K562 (cell line): Measurements from ENCODE around the gene PPIC. TPM values are rescaled to one million over a fixed set of nuclear protein-coding genes. Genes with fewer than 3 reads are reported as not detected.

ENCODE experiments used
- ATAC-seq: fragments of 200-7000 bp; cut with Tn5 transposase; 3 replicates; pipeline ENCODE4 v1.9.1; 2020; ENCODE audit warnings: moderate library complexity
- BruUV-seq: library from RNA; stranded (reverse); fragments of 400-500 nt; replicated peaks from 2 replicates; lab custom pipeline; 2021; lab: Mats Ljungman, UMichigan
- CTCF ChIA-PET: fragments of 300-600 bp; formaldehyde crosslinking; extraction: SDS; loops from one replicate; lab custom pipeline; 2021; ENCODE audit warnings: low intra/inter-chr PET ratio; lab: Yijun Ruan, JAX
- POLR2A ChIA-PET: fragments of 300-600, 350-650 bp; sonication (Branson Sonifier 250); formaldehyde crosslinking; extraction: SDS; loops from one replicate; lab custom pipeline; 2021; ENCODE audit warnings: antibody characterized with exemption, inconsistent platforms; lab: Yijun Ruan, JAX
- DNase-seq, 4 experiments: peaks; one replicate each; pipeline versions ENCODE4 v3.0.0 to v3.0.0-alpha.2; 2011 to 2018; ENCODE audit warnings: low spot score in 3 of 4, mixed read lengths in 3 of 4; ENCODE audit errors: extremely low read depth in 1 of 4
- FAIRE-seq: peaks from 2 replicates; lab custom pipeline; 2011; peaks lifted over from hg19 to GRCh38; lab: Jason Lieb, UNC
- H2AFZ ChIP-seq: 2 replicates; pipeline ENCODE4 v1.6.0; 2011; ENCODE audit warnings: low read depth, low read length, control low read depth, inconsistent platforms
- H3K27ac ChIP-seq: fragments of 200-600 bp; 3 replicates; pipeline ENCODE4 v1.8.0; 2011; ENCODE audit warnings: low read depth, mild to moderate bottlenecking, control low read depth, inconsistent platforms, low read length, moderate library complexity, mixed read lengths; ENCODE audit errors: extremely low read depth
- H3K27me3 ChIP-seq, 2 experiments: fragments of 300-600 bp in 1 of 2; 2 replicates in 1 of 2; 3 replicates in 1 of 2; pipeline versions ENCODE4 v1.6.0 to v1.8.0; 2011; ENCODE audit warnings: inconsistent platforms in 2 of 2, low read length in 2 of 2, mild to moderate bottlenecking in 1 of 2, mixed read lengths in 1 of 2, moderate library complexity in 1 of 2; ENCODE audit not compliant: control insufficient read depth in 2 of 2, insufficient read depth in 2 of 2
- H3K36me3 ChIP-seq: fragments of 300-600 bp; 3 replicates; pipeline ENCODE4 v1.8.0; 2011; ENCODE audit warnings: mild to moderate bottlenecking, low read length, inconsistent platforms; ENCODE audit not compliant: control insufficient read depth, insufficient read depth
- H3K4me1 ChIP-seq, 2 experiments: fragments of 200-600 bp in 1 of 2; replicated peaks in 1 of 2; 2 replicates in 1 of 2; 3 replicates in 1 of 2; pipeline versions ENCODE4 v1.5.1 to v1.8.0; 2011; ENCODE audit warnings: inconsistent platforms in 2 of 2, low read length in 2 of 2, mild to moderate bottlenecking in 1 of 2, mixed read lengths in 1 of 2, moderate library complexity in 1 of 2; ENCODE audit not compliant: control insufficient read depth in 2 of 2, insufficient read depth in 2 of 2
- H3K4me2 ChIP-seq: 2 replicates; pipeline ENCODE4 v1.6.1; 2011; ENCODE audit warnings: low read length, control low read depth, inconsistent platforms, mixed read lengths; ENCODE audit not compliant: insufficient read depth
- H3K4me3 ChIP-seq: fragments of 200-600 bp; sonication (generic), shearing (Covaris generic); 2 replicates; pipeline ENCODE4 v1.5.1; 2016; ENCODE audit warnings: control low read depth, inconsistent platforms
- H3K79me2 ChIP-seq: fragments of 200-600 bp; 3 replicates; pipeline ENCODE4 v1.8.0; 2011; ENCODE audit warnings: low read length, inconsistent platforms; ENCODE audit not compliant: control insufficient read depth, insufficient read depth
- H3K9ac ChIP-seq, 2 experiments: 2 replicates each; pipeline versions ENCODE4 v1.6.0 to v1.6.1; 2011; ENCODE audit warnings: low read depth in 2 of 2, low read length in 2 of 2, control low read depth in 1 of 2, inconsistent platforms in 1 of 2, mild to moderate bottlenecking in 1 of 2, mixed read lengths in 1 of 2; ENCODE audit not compliant: insufficient read depth in 1 of 2
- H3K9me1 ChIP-seq: one replicate; pipeline ENCODE4 v1.6.0; 2011; ENCODE audit warnings: inconsistent platforms, mild to moderate bottlenecking, low read length, moderate library complexity; ENCODE audit not compliant: control insufficient read depth, insufficient read depth
- H3K9me3 ChIP-seq: replicated peaks from 2 replicates; pipeline ENCODE4 v1.5.1; 2011; ENCODE audit warnings: low read depth, low read length, inconsistent platforms; ENCODE audit not compliant: control insufficient read depth, insufficient read depth
- H4K20me1 ChIP-seq: replicated peaks from 2 replicates; pipeline ENCODE4 v1.6.1; 2011; ENCODE audit warnings: low read length, inconsistent platforms, mixed read lengths; ENCODE audit not compliant: control insufficient read depth, insufficient read depth
- CCAR2 ChIP-seq: fragments of 200-400 bp; formaldehyde crosslinking; IDR thresholded peaks from 2 replicates; pipeline ENCODE4 v1.6.1; 2017; ENCODE audit warnings: mild to moderate bottlenecking, low read depth, low read length
- GATAD2A ChIP-seq: fragments of 450-650 bp; IDR thresholded peaks from 2 replicates; pipeline ENCODE4 v1.6.1; 2017
- HMG20B ChIP-seq: fragments of 250-450 bp; sonication (Bioruptor Pico); IDR thresholded peaks from 2 replicates; pipeline ENCODE4 v1.5.0; 2021; ENCODE audit warnings: mild to moderate bottlenecking
- HSF4 ChIP-seq: fragments of 250-450 bp; sonication (Bioruptor Pico); IDR thresholded peaks from 2 replicates; pipeline ENCODE4 v2.1.2; 2022; ENCODE audit warnings: mild to moderate bottlenecking, moderate library complexity, borderline replicate concordance
- LEF1 ChIP-seq: fragments of 450-650 bp; IDR thresholded peaks from 2 replicates; pipeline ENCODE4 v1.6.1; 2016; ENCODE audit warnings: mild to moderate bottlenecking
- NFE2 ChIP-seq: IDR thresholded peaks from 2 replicates; pipeline ENCODE4 v1.6.1; 2014; ENCODE audit warnings: antibody characterized with exemption, low read depth
- NFIX ChIP-seq: fragments of 250-450 bp; sonication (Bioruptor Pico); IDR thresholded peaks from 2 replicates; pipeline ENCODE4 v1.4.0; 2020; ENCODE audit warnings: low read depth, mild to moderate bottlenecking, moderate library complexity
- PHF8 ChIP-seq: fragments of 200-600 bp; sonication (generic); IDR thresholded peaks from 2 replicates; pipeline ENCODE4 v1.6.1; 2012; ENCODE audit warnings: mixed run types, mild to moderate bottlenecking, inconsistent platforms, low read length, moderate library complexity, borderline replicate concordance
- POLR2H ChIP-seq: IDR thresholded peaks from 2 replicates; pipeline ENCODE4 v1.6.1; 2016; ENCODE audit warnings: missing genetic modification characterization, low read depth, mild to moderate bottlenecking, control low read depth, missing compliant biosample characterization, moderate library complexity
- SPI1 ChIP-seq: IDR thresholded peaks from 2 replicates; pipeline ENCODE4 v1.6.1; 2011; ENCODE audit warnings: low read depth, low read length, control low read depth, borderline replicate concordance
- ZNF830 ChIP-seq: fragments of 250-450 bp; sonication (Bioruptor Pico); IDR thresholded peaks from 2 replicates; pipeline ENCODE4 v1.5.0; 2021; ENCODE audit warnings: mild to moderate bottlenecking
- WGBS: fragments of 100-300 bp; shearing (Covaris generic); methylation state at CpG from one replicate; pipeline ENCODE4 v1.1.6; 2016; ENCODE audit warnings: low coverage, mixed read lengths; ENCODE audit not compliant: insufficient coverage; ENCODE audit errors: missing lambda C conversion rate; 5-methylcytosine and 5-hydroxymethylcytosine counted together
- in situ Hi-C: fragments of 300-500 bp; cut with MboI; formaldehyde crosslinking; loops from 4 replicates; pipeline ENCODE4 v1.15.0; 2018; ENCODE audit warnings: inconsistent platforms, mixed read lengths
- intact Hi-C: fragments of 100-400 bp; cut with micrococcal nuclease; formaldehyde crosslinking; loops from 2 replicates; pipeline ENCODE4 v1.14.2; 2022
- polyA plus RNA-seq, 8 experiments: library from polyadenylated mRNA; depleted of rRNA in 4 of 8; stranded (reverse) in 5 of 8; unstranded in 3 of 8; fragments of >200 nt; fragmentation: Nextera tagmentation in 2 of 8; fragmentation: Illumina TruSeq in 1 of 8; extraction: Ambion mirVana in 2 of 8; extraction: Trizol in 1 of 8; gene quantifications; 2 replicates each; pipeline versions ENCODE4 v1.2.1 to v1.2.3, GENCODE V29; 2011 to 2014; ENCODE audit warnings: inconsistent platforms in 1 of 8, missing spikeins in 1 of 8
- total RNA-seq, 7 experiments: library from RNA; depleted of rRNA in 6 of 7; stranded (reverse); fragments of >200 nt in 6 of 7; fragmentation: Illumina TruSeq in 2 of 7; extraction: Trizol in 2 of 7; gene quantifications; 2 replicates each; pipeline versions ENCODE4 v1.2.1 to v1.2.3, GENCODE V29; 2011 to 2021; ENCODE audit warnings: low replicate concordance in 1 of 7
- TF ChIP-seq, protein P1 (sequence below): sonication (generic); formaldehyde crosslinking; IDR thresholded peaks from 2 replicates; pipeline ENCODE4 v1.8.1; 2022; ENCODE audit warnings: missing genetic modification reagents
- TF ChIP-seq, protein P2 (sequence below): fragments of 200-400 bp; formaldehyde crosslinking; IDR thresholded peaks from 2 replicates; pipeline ENCODE4 v1.6.1; 2017; ENCODE audit warnings: mild to moderate bottlenecking, low read depth, low read length, moderate library complexity

The PPIC gene
- total and polyA plus RNA-seq, 9 of the 15 experiments (the other 6 are each of a cell fraction or from before 2014, with no cell fraction given) = 1.3 to 4.5 (median 2.8) TPM

DNA sequence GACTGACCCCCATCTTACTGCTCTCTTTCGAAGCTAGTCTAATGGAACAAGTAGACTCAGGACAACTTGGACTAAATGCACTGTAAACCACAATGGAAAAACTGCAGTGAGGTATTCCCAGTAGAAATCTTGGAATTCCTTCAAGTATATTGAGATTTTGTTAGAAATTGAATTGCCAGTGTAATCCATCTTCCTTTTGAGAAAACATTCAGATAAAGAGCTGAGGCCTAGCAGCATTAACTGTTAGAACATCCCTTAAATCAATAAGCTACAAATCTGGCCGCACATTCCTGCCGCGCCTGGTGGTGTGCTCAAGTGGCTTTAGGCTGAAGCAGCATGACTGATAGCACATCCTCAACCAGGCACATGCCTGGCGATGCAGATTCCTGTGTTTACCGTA, 29.3 kb downstream of the PPIC start:
- Histone ChIP-seq H3K27ac (no peak overlapping the region), H3K4me2 (no peak overlapping the region), H3K36me3 (no peaks in the 10 kb centered on the region), H3K9ac (no peak overlapping the region), H3K4me3 (no peak overlapping the region), H3K9me3 (no peaks in the 10 kb centered on the region), H3K9me1 (no peaks in the 10 kb centered on the region), H4K20me1 (no peaks in the 10 kb centered on the region; the same call in 1 of the 2 replicates), H3K27me3 (no peaks in the 10 kb centered on the region; a peak in 1 of 5 replicates), H3K4me1 (no peaks in the 10 kb centered on the region), H3K79me2 (no peaks in the 10 kb centered on the region), H2AFZ (no peak overlapping the region)
- ChIA-PET CTCF (interaction anchor here (0.6 kb wide), 1 partner anchor 739 kb away, joined by 3 read pairs; no protein-coding TSS in a partner anchor), POLR2A (interaction anchor here (1.6 kb wide), 1 partner anchor 20 kb away, joined by 3 read pairs; no protein-coding TSS in a partner anchor)
- WGBS = 45% methylated on average over 6 of the region's 6 CpGs
- no TSS peak for BruUV-seq
- ATAC-seq (no peak), DNase-seq (no peak), FAIRE-seq (no peak)
- TF ChIP-seq ZNF830 (CRISPR knock-in tag) (no peak), CCAR2 (no peak), LEF1 (no peak), HSF4 (CRISPR knock-in tag) (no peak), POLR2H (tag) (no peak), GATAD2A (no peak), NFE2 (no peak), PHF8 (no peak), HMG20B (no peak), NFIX (CRISPR knock-in tag) (no peak), SPI1 (no peak)
- TF ChIP-seq, protein P1, sequence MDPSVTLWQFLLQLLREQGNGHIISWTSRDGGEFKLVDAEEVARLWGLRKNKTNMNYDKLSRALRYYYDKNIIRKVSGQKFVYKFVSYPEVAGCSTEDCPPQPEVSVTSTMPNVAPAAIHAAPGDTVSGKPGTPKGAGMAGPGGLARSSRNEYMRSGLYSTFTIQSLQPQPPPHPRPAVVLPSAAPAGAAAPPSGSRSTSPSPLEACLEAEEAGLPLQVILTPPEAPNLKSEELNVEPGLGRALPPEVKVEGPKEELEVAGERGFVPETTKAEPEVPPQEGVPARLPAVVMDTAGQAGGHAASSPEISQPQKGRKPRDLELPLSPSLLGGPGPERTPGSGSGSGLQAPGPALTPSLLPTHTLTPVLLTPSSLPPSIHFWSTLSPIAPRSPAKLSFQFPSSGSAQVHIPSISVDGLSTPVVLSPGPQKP (CRISPR knock-in tag) = no peak
- TF ChIP-seq, protein P2, sequence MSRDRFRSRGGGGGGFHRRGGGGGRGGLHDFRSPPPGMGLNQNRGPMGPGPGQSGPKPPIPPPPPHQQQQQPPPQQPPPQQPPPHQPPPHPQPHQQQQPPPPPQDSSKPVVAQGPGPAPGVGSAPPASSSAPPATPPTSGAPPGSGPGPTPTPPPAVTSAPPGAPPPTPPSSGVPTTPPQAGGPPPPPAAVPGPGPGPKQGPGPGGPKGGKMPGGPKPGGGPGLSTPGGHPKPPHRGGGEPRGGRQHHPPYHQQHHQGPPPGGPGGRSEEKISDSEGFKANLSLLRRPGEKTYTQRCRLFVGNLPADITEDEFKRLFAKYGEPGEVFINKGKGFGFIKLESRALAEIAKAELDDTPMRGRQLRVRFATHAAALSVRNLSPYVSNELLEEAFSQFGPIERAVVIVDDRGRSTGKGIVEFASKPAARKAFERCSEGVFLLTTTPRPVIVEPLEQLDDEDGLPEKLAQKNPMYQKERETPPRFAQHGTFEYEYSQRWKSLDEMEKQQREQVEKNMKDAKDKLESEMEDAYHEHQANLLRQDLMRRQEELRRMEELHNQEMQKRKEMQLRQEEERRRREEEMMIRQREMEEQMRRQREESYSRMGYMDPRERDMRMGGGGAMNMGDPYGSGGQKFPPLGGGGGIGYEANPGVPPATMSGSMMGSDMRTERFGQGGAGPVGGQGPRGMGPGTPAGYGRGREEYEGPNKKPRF = no peak
- in situ Hi-C loops = no loop called here
- intact Hi-C loops = no loop called here
